Islet precursor cell (in vitro differentiated cells): ENCODE data around the gene FSIP1.

Experiments
- DNase-seq: peaks from one replicate; pipeline ENCODE4 v3.0.0-alpha.2; 2018

The FSIP1 gene

DNA sequence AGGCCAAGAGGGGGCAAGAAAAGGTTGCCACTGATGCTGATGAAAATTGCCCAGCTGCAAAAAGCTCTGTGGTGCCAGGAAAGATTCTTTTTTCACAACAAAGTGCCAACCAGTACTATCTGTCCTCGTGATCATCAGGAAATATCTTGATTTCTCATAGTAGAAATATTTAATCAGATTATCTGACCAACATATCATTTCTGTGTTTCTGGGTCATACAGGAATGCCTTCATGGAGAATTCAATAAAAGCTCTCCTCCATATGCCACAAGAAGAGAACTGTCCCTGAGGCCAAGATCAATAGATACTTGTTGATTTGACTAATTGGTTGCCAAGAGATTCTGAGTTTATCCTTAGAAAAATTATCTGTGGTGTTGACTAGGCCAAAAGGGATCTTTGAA lies 63.5 kb downstream of the FSIP1 start:
- no peak for DNase-seq

GRCh38 chr15:39717134-39717533 lies 65.5 kb downstream of the FSIP1 start:
- DNase-seq, result no peak

DNA sequence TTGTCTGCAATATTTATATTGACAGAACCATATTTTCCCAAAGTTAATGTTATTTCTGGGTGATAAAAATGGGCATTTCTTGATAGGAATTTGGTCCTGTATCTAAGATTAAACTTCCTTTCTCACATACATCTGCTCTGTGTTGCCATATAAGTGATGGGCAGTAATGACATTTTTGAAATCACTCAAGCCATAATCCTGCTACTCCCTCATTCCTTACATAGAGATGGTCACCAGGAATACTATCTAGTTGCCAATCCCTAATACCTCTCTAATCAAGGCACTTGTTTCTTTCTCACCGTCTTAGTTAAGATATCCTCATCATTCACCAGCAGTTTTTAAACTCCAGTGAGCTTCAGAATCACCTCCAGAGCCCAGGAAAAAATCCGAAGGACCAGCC lies 68.4 kb downstream of the FSIP1 start:
- DNase-seq, result no peak

DNA sequence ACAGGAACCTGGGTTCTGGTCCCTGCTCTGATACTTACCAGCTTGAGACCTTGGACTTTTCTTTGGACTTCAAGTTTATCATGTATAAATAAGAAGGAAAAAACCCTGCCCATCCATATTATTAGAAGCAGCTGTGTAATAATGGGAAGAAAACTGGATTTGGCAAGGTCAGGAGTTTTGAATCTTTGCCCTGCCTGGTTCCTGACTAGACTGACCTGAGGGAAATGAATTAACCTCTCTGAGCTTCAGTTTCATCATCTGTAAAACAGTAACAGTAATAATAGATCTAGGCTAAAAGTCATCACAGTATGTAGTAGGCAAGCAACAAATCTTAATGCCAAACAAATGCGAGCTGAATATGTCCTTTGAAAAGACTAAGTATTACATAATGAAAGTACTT lies 68.8 kb downstream of the FSIP1 start:
- DNase-seq, result no peak

DNA sequence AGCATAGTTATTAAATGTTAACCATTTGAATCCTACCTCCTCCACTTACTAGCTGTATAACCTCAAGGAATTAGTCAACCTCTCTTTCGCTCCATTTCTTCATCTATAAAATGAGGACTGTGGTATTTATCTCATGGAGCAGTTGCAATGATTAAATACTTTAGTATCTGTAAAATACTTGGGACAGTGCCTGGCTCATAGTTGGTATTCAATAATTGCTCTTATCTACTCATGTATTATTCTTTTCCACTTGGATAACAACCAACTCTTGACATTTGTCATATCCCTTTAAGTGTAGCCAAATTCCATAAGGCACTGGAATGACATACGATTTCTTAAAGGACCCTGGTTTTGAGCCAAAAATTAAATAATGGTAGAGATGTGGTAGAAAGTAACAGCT lies 72.0 kb downstream of the FSIP1 start:
- DNase-seq, result no peak

GRCh38 chr15:39709941-39710340 lies 72.7 kb downstream of the FSIP1 start:
- DNase-seq, result no peak

DNA sequence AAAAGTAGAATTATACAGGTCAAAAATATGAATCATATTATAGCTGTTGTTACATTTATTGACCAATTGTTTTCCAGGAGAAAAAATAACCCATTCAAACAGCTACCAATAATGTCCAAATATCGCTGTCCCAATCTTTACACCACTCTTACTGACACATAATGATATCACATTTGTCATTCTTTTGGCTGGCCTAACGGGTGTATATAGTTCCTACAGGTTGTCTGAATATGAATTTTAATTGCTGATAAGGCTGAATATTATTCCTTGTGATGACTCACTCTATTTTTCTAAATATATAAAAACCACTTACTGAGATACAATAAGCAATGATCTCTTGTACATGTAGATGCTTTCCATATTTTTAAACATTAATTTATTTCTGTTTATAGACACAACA lies 76.4 kb downstream of the FSIP1 start:
- DNase-seq, result no peak

DNA sequence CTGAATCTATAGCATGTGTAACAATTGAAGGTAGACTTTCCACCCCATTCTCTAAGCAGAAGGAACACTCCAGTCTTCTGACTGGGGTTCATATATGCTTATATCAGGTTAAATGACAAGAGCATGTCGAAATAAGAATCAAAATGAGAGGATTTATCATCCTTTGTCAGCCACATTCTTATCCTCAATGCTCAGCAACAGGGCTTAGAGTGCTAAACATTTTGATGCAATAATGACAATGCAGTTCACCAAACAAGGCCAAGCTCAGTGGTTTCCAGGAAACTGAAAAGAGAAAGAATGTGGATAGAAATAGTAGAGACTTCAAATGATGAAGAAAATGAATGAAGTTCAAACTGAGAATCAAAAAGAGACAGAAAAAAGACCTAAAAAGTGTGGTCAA lies 78.0 kb downstream of the FSIP1 start:
- no peak for DNase-seq

- no peak for DNase-seq
Measured at GRCh38 chr15:39704235-39704634, 78.4 kb downstream of the FSIP1 start.

- DNase-seq, result no peak
Measured at GRCh38 chr15:39701988-39702387, 80.7 kb downstream of the FSIP1 start.

- no peak for DNase-seq
Measured at GRCh38 chr15:39700375-39700700, 82.3 kb downstream of the FSIP1 start.

- no peak for DNase-seq
Measured at GRCh38 chr15:39699516-39700374, 82.9 kb downstream of the FSIP1 start.

- no peak for DNase-seq
Measured at GRCh38 chr15:39698444-39699390, 83.9 kb downstream of the FSIP1 start.

DNA sequence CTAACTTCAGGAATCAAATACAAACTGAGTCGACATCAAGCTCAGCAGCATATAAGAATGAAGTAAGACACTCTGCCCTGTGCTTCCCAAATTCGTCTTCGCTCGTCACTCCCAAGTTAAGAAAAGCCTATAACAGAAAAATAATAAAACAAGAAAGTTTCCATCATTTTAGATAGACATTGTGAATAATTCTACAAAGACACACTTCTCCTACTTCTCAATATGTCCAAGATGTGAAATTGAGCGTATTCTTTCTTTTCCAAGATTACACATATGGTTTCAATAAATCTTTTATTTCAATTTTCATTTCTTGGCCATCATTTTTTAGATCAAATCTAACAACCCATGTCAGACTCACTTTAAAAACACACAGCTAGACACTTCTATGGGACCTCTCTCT lies 85.1 kb downstream of the FSIP1 start:
- no peak for DNase-seq

- DNase-seq, result no peak
Measured at GRCh38 chr15:39695793-39696192, 86.8 kb downstream of the FSIP1 start.

DNA sequence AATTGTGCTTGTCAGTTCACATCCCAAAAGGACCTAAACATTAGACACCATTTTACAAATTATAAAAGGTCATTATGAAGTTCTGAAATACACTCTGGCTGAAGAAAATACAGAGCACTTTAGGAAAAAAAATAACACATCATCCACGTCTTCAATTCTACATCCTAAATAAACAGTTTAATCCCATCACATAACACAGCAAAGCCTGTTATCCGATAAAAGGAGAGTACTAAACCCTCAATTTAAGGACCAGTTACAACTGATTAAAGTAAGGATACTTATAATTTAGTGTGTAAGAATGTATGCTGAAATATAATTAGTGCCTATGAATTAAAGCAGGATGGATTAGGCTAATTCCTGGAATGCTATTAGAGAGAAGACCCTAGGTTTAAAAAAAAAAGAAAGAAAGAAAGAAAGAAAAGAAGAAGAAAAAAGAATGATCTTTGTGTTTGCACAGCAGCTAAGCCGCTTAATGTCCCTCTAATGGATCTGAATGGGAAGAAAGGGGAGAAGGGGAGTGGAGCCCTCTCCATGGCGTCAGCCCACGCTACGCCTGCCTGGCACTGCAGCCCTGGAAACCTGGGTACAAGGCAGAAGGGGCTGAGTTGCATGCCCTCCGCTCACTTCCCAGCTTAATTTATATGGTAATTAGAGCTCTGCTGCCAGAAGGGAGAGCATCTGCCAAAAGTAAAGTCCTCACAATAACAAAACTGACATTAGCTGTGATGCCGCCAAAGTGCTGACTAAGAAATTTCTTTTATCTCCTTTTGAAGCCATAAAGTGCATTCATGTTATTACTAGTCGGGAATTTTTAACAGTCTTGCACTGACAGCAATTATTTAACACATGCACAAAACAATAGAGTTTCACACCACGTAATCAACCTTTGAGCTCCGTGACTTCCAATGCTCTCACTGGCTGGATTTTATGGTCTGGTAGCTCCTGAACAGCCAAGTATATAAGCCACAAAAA lies 90.0 kb downstream of the FSIP1 start:
- no peak for DNase-seq

DNA sequence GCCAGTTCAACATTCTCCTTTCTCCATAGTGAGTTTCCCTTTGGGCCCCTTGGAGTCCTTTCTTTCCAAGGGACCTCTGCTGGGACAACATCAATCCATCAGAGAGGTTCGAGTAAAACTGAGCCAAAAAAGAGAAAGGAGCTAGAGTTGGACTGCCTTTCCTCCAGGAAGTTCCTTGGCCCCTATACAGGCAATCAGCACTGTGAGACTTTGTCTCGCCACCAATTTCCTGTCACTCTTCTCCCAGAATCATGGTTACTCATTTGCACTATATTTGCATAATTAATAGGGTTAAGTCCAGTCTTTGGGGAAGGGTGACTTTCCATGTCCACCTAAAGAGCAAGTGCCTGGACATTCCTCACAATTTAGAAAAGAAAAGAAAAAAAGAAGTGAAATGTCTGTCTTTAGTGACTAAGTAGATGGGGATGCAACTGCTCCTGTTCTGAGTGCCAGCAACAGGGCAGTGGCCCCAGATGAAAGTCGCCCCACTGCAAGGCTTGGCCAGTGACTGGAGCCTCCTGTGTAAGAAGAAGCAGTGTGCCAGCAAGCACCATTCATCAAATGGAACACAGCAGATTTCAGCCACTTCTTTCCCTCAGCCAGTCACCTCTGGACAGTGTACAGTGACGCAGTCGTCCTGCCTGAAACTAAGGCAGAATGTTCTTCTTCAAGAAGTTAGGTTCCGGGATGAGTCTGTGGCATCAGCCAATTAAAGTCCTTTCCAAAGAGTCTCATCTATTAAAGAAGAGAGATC lies 91.6 kb downstream of the FSIP1 start:
- peak; percentile 79 for DNase-seq

DNA sequence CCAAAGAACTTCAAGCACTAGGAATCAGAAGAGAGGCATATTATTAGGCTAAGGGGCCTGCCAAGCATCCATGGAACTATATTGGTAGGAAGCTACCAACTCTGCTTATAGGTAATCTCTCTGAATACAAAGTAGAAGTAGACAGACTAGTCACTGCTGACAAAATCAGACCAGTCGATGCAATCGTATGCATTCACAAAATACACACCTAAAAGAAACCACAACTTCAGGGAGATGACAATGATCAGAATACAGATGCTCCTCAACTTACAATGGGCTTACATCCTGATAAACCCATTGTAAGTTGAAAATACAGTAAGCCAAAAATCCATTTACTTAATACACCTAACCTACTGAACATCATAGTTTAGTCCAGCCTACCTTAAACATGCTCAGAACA lies 94.7 kb downstream of the FSIP1 start:
- DNase-seq, result no peak

- DNase-seq, result peak; percentile 56
Measured at GRCh38 chr15:39685999-39686613, 96.5 kb downstream of the FSIP1 start.

GRCh38 chr15:39685367-39685766 lies 97.3 kb downstream of the FSIP1 start:
- DNase-seq, result no peak

- DNase-seq, result no peak
Measured at GRCh38 chr15:39684233-39684632, 98.4 kb downstream of the FSIP1 start.

GRCh38 chr15:39682366-39682765 lies 100.3 kb downstream of the FSIP1 start:
- DNase-seq, result no peak
